HepG2 (cell line): ENCODE results near the gene PBX2. TPM values are rescaled to one million over a fixed set of nuclear protein-coding genes. Genes with fewer than 3 reads are reported as not detected.
A peak's percentile ranks its signal among the peaks of the same experiment; 100 is the strongest.

Source experiments
- ARNT ChIP-seq: fragments of 450-650 bp; IDR thresholded peaks from 2 replicates; pipeline ENCODE4 v1.6.1; 2017
- ARNT2 ChIP-seq: sonication (generic); formaldehyde crosslinking; IDR thresholded peaks from 2 replicates; pipeline ENCODE4 v1.8.0; 2022; ENCODE audit warnings: mild to moderate bottlenecking, low read depth, missing genetic modification reagents, moderate library complexity
- CENPT ChIP-seq: sonication (generic); formaldehyde crosslinking; IDR thresholded peaks from 2 replicates; pipeline ENCODE4 v1.8.0; 2022; ENCODE audit warnings: low read depth, mild to moderate bottlenecking, moderate library complexity, missing genetic modification reagents
- DMAP1 ChIP-seq: IDR thresholded peaks from 2 replicates; pipeline ENCODE4 v1.6.1; 2016
- DNMT3B ChIP-seq: conservative IDR thresholded peaks from 2 replicates; pipeline ENCODE4 v1.6.1; 2016; ENCODE audit warnings: missing biosample characterization, control low read depth
- ERF ChIP-seq: IDR thresholded peaks from 2 replicates; pipeline ENCODE4 v1.6.1; 2018; ENCODE audit warnings: missing biosample characterization, missing genetic modification reagents
- GATAD1 ChIP-seq: IDR thresholded peaks from 2 replicates; pipeline ENCODE4 v1.6.1; 2016; ENCODE audit warnings: missing genetic modification reagents, missing compliant biosample characterization
- HNRNPH1 ChIP-seq: fragments of 200-400 bp; formaldehyde crosslinking; optimal IDR thresholded peaks from 2 replicates; pipeline ENCODE3; 2017; ENCODE audit warnings: mild to moderate bottlenecking, low read depth, low read length
- NFATC3 ChIP-seq: sonication (generic); formaldehyde crosslinking; IDR thresholded peaks from 2 replicates; pipeline ENCODE4 v1.5.1; 2020; ENCODE audit warnings: mild to moderate bottlenecking, missing genetic modification reagents
- NR2C2 ChIP-seq: sonication (generic); formaldehyde crosslinking; IDR thresholded peaks from 2 replicates; pipeline ENCODE4 v1.4.0; 2020; ENCODE audit warnings: missing genetic modification reagents, mild to moderate bottlenecking, moderate library complexity, borderline replicate concordance
- PLRG1 ChIP-seq: fragments of 450-650 bp; conservative IDR thresholded peaks from 2 replicates; pipeline ENCODE4 v1.6.1; 2016
- SIN3A ChIP-seq: IDR thresholded peaks from 2 replicates; pipeline ENCODE4 v1.6.1; 2011; ENCODE audit warnings: low read depth, mild to moderate bottlenecking, control low read depth, low read length, borderline replicate concordance
- SMAD9 ChIP-seq: sonication (generic); formaldehyde crosslinking; IDR thresholded peaks from 2 replicates; pipeline ENCODE4 v1.5.1; 2020; ENCODE audit warnings: mild to moderate bottlenecking, missing genetic modification reagents
- TEAD3 ChIP-seq: optimal IDR thresholded peaks from 2 replicates; pipeline ENCODE3; 2016; ENCODE audit warnings: borderline replicate concordance
- ZC3H4 ChIP-seq: sonication (generic); formaldehyde crosslinking; IDR thresholded peaks from 2 replicates; pipeline ENCODE4 v1.4.0; 2020; ENCODE audit warnings: missing genetic modification reagents, borderline replicate concordance
- ZFP41 ChIP-seq: sonication (generic); formaldehyde crosslinking; IDR thresholded peaks from 2 replicates; pipeline ENCODE4 v1.4.0; 2020; ENCODE audit warnings: mild to moderate bottlenecking, missing genetic modification reagents, borderline replicate concordance
- ZNF674 ChIP-seq: sonication (generic); formaldehyde crosslinking; IDR thresholded peaks from 2 replicates; pipeline ENCODE4 v1.5.0; 2020; ENCODE audit warnings: low read depth, mild to moderate bottlenecking, missing genetic modification reagents
- polyA plus RNA-seq, 8 experiments: library from polyadenylated mRNA; depleted of rRNA in 3 of 8; stranded (reverse) in 7 of 8; unstranded in 1 of 8; fragments of >200 nt; fragmentation: Illumina TruSeq in 4 of 8; extraction: Trizol in 4 of 8; gene quantifications; 2 replicates each; pipeline versions ENCODE4 v1.2.1 to v1.2.3, GENCODE V29; 2011 to 2016; ENCODE audit warnings: low read depth in 4 of 8, missing spikeins in 1 of 8, mixed read lengths in 1 of 8; ENCODE audit not compliant: insufficient read depth in 1 of 8
- total RNA-seq, 5 experiments: library from RNA; depleted of rRNA; stranded (reverse); fragments of >200 nt; fragmentation: Illumina TruSeq; extraction: Trizol; gene quantifications; 2 replicates each; pipeline ENCODE4 v1.2.3, GENCODE V29; 2016; ENCODE audit warnings: low read depth in 1 of 5
- TF ChIP-seq, protein P1 (sequence below): sonication (generic); formaldehyde crosslinking; IDR thresholded peaks from 2 replicates; pipeline ENCODE4 v1.8.0; 2022; ENCODE audit warnings: low read depth, missing genetic modification reagents
- TF ChIP-seq, protein P2 (sequence below): IDR thresholded peaks from 2 replicates; pipeline ENCODE4 v1.6.1; 2016; ENCODE audit warnings: mild to moderate bottlenecking, missing biosample characterization, missing genetic modification reagents
- TF ChIP-seq, protein P3 (sequence below), 2 experiments: fragments of 450-650 bp in 1 of 2; sonication (generic) in 1 of 2; formaldehyde crosslinking in 1 of 2; IDR thresholded peaks; 2 replicates each; pipeline versions ENCODE4 v1.6.1 to v1.8.0; 2016 to 2022; ENCODE audit warnings: antibody characterized with exemption in 1 of 2, mild to moderate bottlenecking in 1 of 2, missing genetic modification reagents in 1 of 2

Gene PBX2
- total and polyA plus RNA-seq, 2 of the 13 experiments (the other 11 are each of a cell fraction or from before 2014, with no cell fraction given): 42.3 to 77.8 TPM

DNA sequence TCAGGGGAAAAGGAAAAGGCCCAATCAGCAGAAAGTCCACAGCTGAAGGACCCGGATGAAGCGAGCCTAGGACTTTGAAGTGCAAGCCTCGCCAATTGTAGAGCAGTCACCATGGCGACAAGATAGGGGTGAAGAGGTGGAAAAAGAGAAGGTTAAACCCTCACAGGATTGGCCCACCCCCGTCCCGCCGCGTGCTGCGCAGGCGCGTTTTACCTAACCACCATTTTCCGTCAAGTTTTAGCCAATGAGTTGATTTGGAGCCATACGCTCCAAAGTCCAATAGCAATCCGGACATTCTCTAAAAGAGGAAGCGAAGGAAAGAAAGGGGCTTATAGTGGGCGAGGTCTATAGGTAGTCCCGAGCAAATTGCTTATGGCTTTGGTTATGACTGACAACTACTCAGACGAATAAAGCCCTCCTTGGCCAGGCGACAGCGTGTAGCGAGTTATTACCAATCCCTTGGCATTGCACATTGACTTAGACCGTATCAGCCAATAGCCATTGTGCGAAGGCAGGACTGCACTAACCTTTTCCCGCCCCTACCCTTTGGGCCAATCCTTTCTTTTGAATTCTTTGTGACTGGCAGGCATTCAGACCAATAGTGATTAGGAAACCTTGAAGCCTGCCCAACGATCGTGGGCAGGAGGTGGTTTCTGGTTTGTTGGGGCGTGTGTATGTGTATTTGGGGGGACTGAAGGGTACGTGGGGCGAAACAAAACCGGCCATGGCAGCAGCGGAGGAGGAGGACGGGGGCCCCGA, 12.0 kb downstream of the PBX2 start, which contains the start of gene RNF5 (continued):
- TF ChIP-seq ARNT (no peak), DMAP1 (no peak; the same call in 1 of the 2 replicates), CENPT (no peak), TEAD3 (CRISPR knock-in tag) (peak; percentile 8), DNMT3B (CRISPR knock-in tag) (peak; percentile 57; the same call in 1 of the 2 replicates), ZC3H4 (no peak), NR2C2 (CRISPR knock-in tag) (0 out of 2 replicates have a peak, but pooled peaks have one; percentile 12), ARNT2 (CRISPR knock-in tag) (0 out of 2 replicates have a peak, but pooled peaks have one; percentile 38), SMAD9 (CRISPR knock-in tag) (no peak), SIN3A (peak; percentile 75; the same call in 1 of the 2 replicates), GATAD1 (CRISPR knock-in tag) (peak; percentile 52), HNRNPH1 (no peak), ERF (CRISPR knock-in tag) (peak; percentile 84), NFATC3 (peak; percentile 66; the same call in 1 of the 2 replicates), ZNF674 (CRISPR knock-in tag) (no peak), PLRG1 (no peak), ZFP41 (CRISPR knock-in tag) (no peak)
- TF ChIP-seq, protein P1, sequence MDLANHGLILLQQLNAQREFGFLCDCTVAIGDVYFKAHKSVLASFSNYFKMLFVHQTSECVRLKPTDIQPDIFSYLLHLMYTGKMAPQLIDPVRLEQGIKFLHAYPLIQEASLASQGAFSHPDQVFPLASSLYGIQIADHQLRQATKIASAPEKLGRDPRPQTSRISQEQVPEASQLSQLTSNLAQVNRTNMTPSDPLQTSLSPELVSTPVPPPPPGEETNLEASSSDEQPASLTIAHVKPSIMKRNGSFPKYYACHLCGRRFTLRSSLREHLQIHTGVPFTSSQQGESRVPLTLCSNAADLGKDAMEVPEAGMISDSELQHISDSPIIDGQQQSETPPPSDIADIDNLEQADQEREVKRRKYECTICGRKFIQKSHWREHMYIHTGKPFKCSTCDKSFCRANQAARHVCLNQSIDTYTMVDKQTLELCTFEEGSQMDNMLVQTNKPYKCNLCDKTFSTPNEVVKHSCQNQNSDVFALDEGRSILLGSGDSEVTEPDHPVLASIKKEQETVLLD (CRISPR knock-in tag): no peak
- TF ChIP-seq, protein P2, sequence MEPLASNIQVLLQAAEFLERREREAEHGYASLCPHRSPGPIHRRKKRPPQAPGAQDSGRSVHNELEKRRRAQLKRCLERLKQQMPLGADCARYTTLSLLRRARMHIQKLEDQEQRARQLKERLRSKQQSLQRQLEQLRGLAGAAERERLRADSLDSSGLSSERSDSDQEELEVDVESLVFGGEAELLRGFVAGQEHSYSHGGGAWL: no peak
- TF ChIP-seq, protein P3, sequence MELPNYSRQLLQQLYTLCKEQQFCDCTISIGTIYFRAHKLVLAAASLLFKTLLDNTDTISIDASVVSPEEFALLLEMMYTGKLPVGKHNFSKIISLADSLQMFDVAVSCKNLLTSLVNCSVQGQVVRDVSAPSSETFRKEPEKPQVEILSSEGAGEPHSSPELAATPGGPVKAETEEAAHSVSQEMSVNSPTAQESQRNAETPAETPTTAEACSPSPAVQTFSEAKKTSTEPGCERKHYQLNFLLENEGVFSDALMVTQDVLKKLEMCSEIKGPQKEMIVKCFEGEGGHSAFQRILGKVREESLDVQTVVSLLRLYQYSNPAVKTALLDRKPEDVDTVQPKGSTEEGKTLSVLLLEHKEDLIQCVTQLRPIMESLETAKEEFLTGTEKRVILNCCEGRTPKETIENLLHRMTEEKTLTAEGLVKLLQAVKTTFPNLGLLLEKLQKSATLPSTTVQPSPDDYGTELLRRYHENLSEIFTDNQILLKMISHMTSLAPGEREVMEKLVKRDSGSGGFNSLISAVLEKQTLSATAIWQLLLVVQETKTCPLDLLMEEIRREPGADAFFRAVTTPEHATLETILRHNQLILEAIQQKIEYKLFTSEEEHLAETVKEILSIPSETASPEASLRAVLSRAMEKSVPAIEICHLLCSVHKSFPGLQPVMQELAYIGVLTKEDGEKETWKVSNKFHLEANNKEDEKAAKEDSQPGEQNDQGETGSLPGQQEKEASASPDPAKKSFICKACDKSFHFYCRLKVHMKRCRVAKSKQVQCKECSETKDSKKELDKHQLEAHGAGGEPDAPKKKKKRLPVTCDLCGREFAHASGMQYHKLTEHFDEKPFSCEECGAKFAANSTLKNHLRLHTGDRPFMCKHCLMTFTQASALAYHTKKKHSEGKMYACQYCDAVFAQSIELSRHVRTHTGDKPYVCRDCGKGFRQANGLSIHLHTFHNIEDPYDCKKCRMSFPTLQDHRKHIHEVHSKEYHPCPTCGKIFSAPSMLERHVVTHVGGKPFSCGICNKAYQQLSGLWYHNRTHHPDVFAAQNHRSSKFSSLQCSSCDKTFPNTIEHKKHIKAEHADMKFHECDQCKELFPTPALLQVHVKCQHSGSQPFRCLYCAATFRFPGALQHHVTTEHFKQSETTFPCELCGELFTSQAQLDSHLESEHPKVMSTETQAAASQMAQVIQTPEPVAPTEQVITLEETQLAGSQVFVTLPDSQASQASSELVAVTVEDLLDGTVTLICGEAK (IDR thresholded peaks at IDR 0.05): no peak
- TF ChIP-seq, protein P3 (CRISPR knock-in tag; IDR thresholded peaks at IDR 0.05): no peak; the same call in 1 of the 2 replicates
